A549 (cell line): ENCODE measurements around the gene MAX. TPM values are rescaled to one million over a fixed set of nuclear protein-coding genes. Genes with fewer than 3 reads are reported as not detected.

Source experiments
- ATAC-seq, 2 experiments: fragments of 200-7000 bp in 1 of 2; fragments of >200 bp in 1 of 2; cut with Nextera tagmentation in 1 of 2; cut with Tn5 transposase in 1 of 2; 3 replicates each; pipeline versions ENCODE4 v1.8.0 to v1.9.1; 2018 to 2020; ENCODE audit warnings: mild to moderate bottlenecking in 1 of 2, moderate library complexity in 1 of 2
- CTCF ChIA-PET: fragments of 300-600 bp; sonication (Branson Sonifier 250); formaldehyde crosslinking; extraction: SDS; loops from one replicate; lab custom pipeline; 2021; ENCODE audit warnings: antibody characterized with exemption, inconsistent platforms; lab: Yijun Ruan, JAX
- POLR2A ChIA-PET: fragments of 350-600 bp; formaldehyde crosslinking; extraction: SDS; loops from one replicate; lab custom pipeline; 2021; ENCODE audit warnings: antibody characterized with exemption, inconsistent platforms; lab: Yijun Ruan, JAX
- DNase-seq, 2 experiments: peaks; one replicate each; pipeline versions ENCODE4 v3.0.0 to v3.0.0-alpha.2; 2011 to 2016; ENCODE audit warnings: low read depth in 1 of 2, low spot score in 1 of 2
- FAIRE-seq: peaks from 2 replicates; lab custom pipeline; 2011; peaks lifted over from hg19 to GRCh38; lab: Jason Lieb, UNC
- H3K27ac ChIP-seq, 2 experiments: fragments of >200 bp; sonication (Bioruptor Twin); formaldehyde crosslinking; 3 replicates each; pipeline ENCODE4 v1.5.1; 2016 to 2017
- H3K4me1 ChIP-seq: fragments of >200 bp; sonication (Bioruptor Twin); formaldehyde crosslinking; 3 replicates; pipeline ENCODE4 v1.6.1; 2016
- H3K4me2 ChIP-seq: fragments of >200 bp; sonication (Bioruptor Twin); formaldehyde crosslinking; 3 replicates; pipeline ENCODE4 v1.6.1; 2016
- H3K4me3 ChIP-seq: fragments of >200 bp; sonication (Bioruptor Twin); formaldehyde crosslinking; 3 replicates; pipeline ENCODE4 v1.5.1; 2016
- H3K9me3 ChIP-seq: fragments of >200 bp; sonication (Bioruptor Twin); formaldehyde crosslinking; 3 replicates; pipeline ENCODE4 v1.6.1; 2016
- CBX2 ChIP-seq: fragments of 200-600 bp; sonication (generic); IDR thresholded peaks from 2 replicates; pipeline ENCODE4 v1.6.1; 2016; ENCODE audit warnings: low read depth, mild to moderate bottlenecking, borderline replicate concordance
- CHD2 ChIP-seq: fragments of 150-350 bp; IDR thresholded peaks from 2 replicates; pipeline ENCODE4 v1.6.1; 2014; ENCODE audit warnings: low read length; ENCODE audit not compliant: partially characterized antibody
- CHD4 ChIP-seq: fragments of 200-600 bp; sonication (generic); IDR thresholded peaks from 2 replicates; pipeline ENCODE4 v1.6.1; 2016; ENCODE audit warnings: antibody characterized with exemption, mild to moderate bottlenecking, borderline replicate concordance
- FOSL2 ChIP-seq, 2 experiments: fragments of 450-650 bp in 1 of 2; fragments of >200 bp in 1 of 2; sonication (Bioruptor Twin) in 1 of 2; formaldehyde crosslinking; IDR thresholded peaks; 2 replicates each; pipeline versions ENCODE4 v1.5.0 to v1.6.1; 2016 to 2020; ENCODE audit warnings: mild to moderate bottlenecking in 1 of 2, moderate library complexity in 1 of 2
- HES2 ChIP-seq: fragments of >200 bp; sonication (Bioruptor Twin); formaldehyde crosslinking; IDR thresholded peaks from 2 replicates; pipeline ENCODE4 v1.6.1; 2016
- NPAS2 ChIP-seq: fragments of 250-450 bp; sonication (Bioruptor Pico); IDR thresholded peaks from 2 replicates; pipeline ENCODE4 v1.8.0; 2022; ENCODE audit warnings: mild to moderate bottlenecking, moderate library complexity, borderline replicate concordance
- PBX3 ChIP-seq: IDR thresholded peaks from 2 replicates; pipeline ENCODE4 v1.6.1; 2012
- POLR2AphosphoS2 ChIP-seq: conservative IDR thresholded peaks from 2 replicates; pipeline ENCODE4 v1.6.1; 2012; ENCODE audit warnings: low read length, improper control_type of control experiment, inconsistent platforms
- RAD21 ChIP-seq, 2 experiments: fragments of >200 bp in 1 of 2; sonication (Bioruptor Twin) in 1 of 2; formaldehyde crosslinking in 1 of 2; IDR thresholded peaks in 1 of 2; conservative IDR thresholded peaks in 1 of 2; 2 replicates in 1 of 2; 3 replicates in 1 of 2; pipeline ENCODE4 v1.6.1; 2012 to 2018; ENCODE audit warnings: inconsistent platforms in 1 of 2
- REST ChIP-seq: fragments of 200-600 bp; sonication (generic); IDR thresholded peaks from 2 replicates; pipeline ENCODE4 v1.6.1; 2016; ENCODE audit warnings: antibody characterized with exemption, mild to moderate bottlenecking, moderate library complexity
- SMC3 ChIP-seq: fragments of >200 bp; sonication (Bioruptor Twin); formaldehyde crosslinking; IDR thresholded peaks from 3 replicates; pipeline ENCODE4 v1.6.1; 2018; ENCODE audit warnings: inconsistent platforms
- WGBS: methylation state at CpG from one replicate; pipeline ENCODE4 v1.1.6; 2017; ENCODE audit errors: missing lambda C conversion rate; 5-methylcytosine and 5-hydroxymethylcytosine counted together
- polyA plus RNA-seq, 4 experiments: library from polyadenylated mRNA; depleted of rRNA in 3 of 4; stranded (reverse); fragments of >200 nt; fragmentation: RNase III in 1 of 4; extraction: RNeasy Plus Mini Kit Qiagen cat#74134 plus additional on column Dnase treatment in 1 of 4; gene quantifications; 2 replicates in 3 of 4; 3 replicates in 1 of 4; pipeline ENCODE4 v1.2.3, GENCODE V29; 2011 to 2017

MAX gene
- polyA plus RNA-seq, 2 of the 4 experiments (the other 2 are of a cell fraction), result 44.0 to 53.2 TPM

GRCh38 chr14:65041434-65041915, 60.8 kb downstream of the MAX start:
- ATAC-seq, result no peak
- ChIA-PET CTCF (interaction anchor here (0.8 to 1.6 kb wide), 2 partner anchors 10 kb away, joined by 3 to 4 read pairs; no protein-coding TSS in a partner anchor), POLR2A (no interaction called here)
- Histone ChIP-seq H3K4me2 (no peak overlapping the region), H3K27ac (no peak overlapping the region), H3K9me3 (no peaks in the 10 kb centered on the region), H3K4me1 (no peaks in the 10 kb centered on the region), H3K4me3 (no peak overlapping the region)
- no peak for FAIRE-seq
- DNase-seq, result no peak
- WGBS, result 93% methylated on average over 7 of the region's 7 CpGs
- TF ChIP-seq HES2 (no peak), NPAS2 (CRISPR knock-in tag) (no peak), PBX3 (no peak), CHD4 (no peak)

GRCh38 chr14:65040666-65041433, 61.5 kb downstream of the MAX start:
- no peak for FAIRE-seq
- TF ChIP-seq CBX2, result no peak
- no peak overlapping the region for H3K27ac ChIP-seq
- H3K4me1 ChIP-seq, result no peaks in the 10 kb centered on the region
- ChIA-PET POLR2A (interaction anchor here (0.6 kb wide), 1 partner anchor 1609 kb away, joined by 4 read pairs; no protein-coding TSS in a partner anchor), CTCF (interaction anchor here (0.8 kb wide), 1 partner anchor 10 kb away, joined by 3 read pairs; no protein-coding TSS in a partner anchor)
- H3K4me2 ChIP-seq, result no peak overlapping the region
- WGBS, result 90% methylated on average over 9 of the region's 9 CpGs
- no peak for ATAC-seq
- H3K9me3 ChIP-seq, result no peaks in the 10 kb centered on the region
- DNase-seq, result no peak
- H3K4me3 ChIP-seq, result no peak overlapping the region

GRCh38 chr14:65038966-65039365, 63.4 kb downstream of the MAX start:
- CTCF ChIA-PET, result no interaction called here
- WGBS, result 91% methylated on average over 2 of the region's 2 CpGs
- Histone ChIP-seq H3K4me3 (no peak overlapping the region), H3K9me3 (no peaks in the 10 kb centered on the region), H3K27ac (no peak overlapping the region), H3K4me1 (no peaks in the 10 kb centered on the region), H3K4me2 (no peak overlapping the region)
- POLR2A ChIA-PET, result no interaction called here
- no peak for ATAC-seq
- no peak for DNase-seq
- FAIRE-seq, result no peak
- TF ChIP-seq REST (no peak), POLR2AphosphoS2 (no peak), RAD21 (conservative IDR thresholded peaks at IDR 0.05 in 1 of 2, IDR thresholded peaks at IDR 0.05 in 1 of 2) (no peak), SMC3 (no peak), PBX3 (no peak), CHD2 (no peak), FOSL2 (IDR thresholded peaks at IDR 0.05) (no peak), FOSL2 (CRISPR knock-in tag; IDR thresholded peaks at IDR 0.05) (no peak)
